H9 (cell line): ENCODE results near the gene IFNA4. TPM values are rescaled to one million over a fixed set of nuclear protein-coding genes. Genes with fewer than 3 reads are reported as not detected.
"Not testable (repeated sequence)": the region's sequence is repeated elsewhere in the genome, so short reads cannot be mapped to it uniquely, and the experiment has no call there.

Experiments used
- DNase-seq: peaks from one replicate; pipeline ENCODE4 v3.0.0-alpha.2; 2017
- H2AFZ ChIP-seq: one replicate; pipeline ENCODE4 v1.6.1; 2013; ENCODE audit warnings: mild to moderate bottlenecking, low read length, control low read depth, moderate library complexity
- H2AK5ac ChIP-seq: 2 replicates; pipeline ENCODE4 v1.6.1; 2013; ENCODE audit warnings: low read length, control low read depth, mixed read lengths; ENCODE audit not compliant: insufficient read length
- H2BK120ac ChIP-seq: one replicate; pipeline ENCODE4 v1.6.1; 2013; ENCODE audit warnings: low read depth, mild to moderate bottlenecking, low read length, control low read depth, inconsistent platforms; ENCODE audit not compliant: poor library complexity, severe bottlenecking
- H2BK12ac ChIP-seq: 2 replicates; pipeline ENCODE4 v1.6.1; 2013; ENCODE audit warnings: low read length, control low read depth, mixed read lengths, low read depth; ENCODE audit not compliant: insufficient read length
- H2BK15ac ChIP-seq: 2 replicates; pipeline ENCODE4 v1.6.1; 2013; ENCODE audit warnings: low read depth, low read length, control low read depth
- H2BK20ac ChIP-seq: one replicate; pipeline ENCODE4 v1.6.1; 2013; ENCODE audit warnings: low read depth, mild to moderate bottlenecking, low read length, control low read depth, inconsistent platforms; ENCODE audit not compliant: poor library complexity, severe bottlenecking
- H2BK5ac ChIP-seq: 2 replicates; pipeline ENCODE4 v1.6.1; 2013; ENCODE audit warnings: low read length, control low read depth, mixed read lengths; ENCODE audit not compliant: insufficient read length
- H3K14ac ChIP-seq: 2 replicates; pipeline ENCODE4 v1.6.1; 2013; ENCODE audit warnings: low read length, control low read depth; ENCODE audit not compliant: insufficient read depth
- H3K18ac ChIP-seq: 2 replicates; pipeline ENCODE4 v1.6.1; 2013; ENCODE audit warnings: low read depth, mild to moderate bottlenecking, mixed read lengths, low read length, control low read depth; ENCODE audit not compliant: insufficient read length
- H3K23ac ChIP-seq: 2 replicates; pipeline ENCODE4 v1.6.1; 2013; ENCODE audit warnings: low read length, control low read depth, mixed read lengths, low read depth; ENCODE audit not compliant: insufficient read length
- H3K23me2 ChIP-seq: 2 replicates; pipeline ENCODE4 v1.6.1; 2013; ENCODE audit warnings: low read depth, mild to moderate bottlenecking, mixed read lengths, low read length, control low read depth; ENCODE audit not compliant: insufficient read length, poor library complexity, severe bottlenecking
- H3K27ac ChIP-seq: 2 replicates; pipeline ENCODE4 v1.5.1; 2013; ENCODE audit warnings: low read length, control low read depth, mixed read lengths, low read depth; ENCODE audit not compliant: insufficient read length
- H3K27me3 ChIP-seq: 2 replicates; pipeline ENCODE4 v1.6.1; 2013; ENCODE audit warnings: low read length, control low read depth, inconsistent platforms; ENCODE audit not compliant: insufficient read depth
- H3K4ac ChIP-seq: 2 replicates; pipeline ENCODE4 v1.6.1; 2013; ENCODE audit warnings: low read depth, mild to moderate bottlenecking, control low read depth, inconsistent platforms, low read length, moderate library complexity
- H3K4me1 ChIP-seq: 2 replicates; pipeline ENCODE4 v1.6.1; 2013; ENCODE audit warnings: low read length, control low read depth, inconsistent platforms; ENCODE audit not compliant: insufficient read depth
- H3K4me2 ChIP-seq: 2 replicates; pipeline ENCODE4 v1.6.1; 2013; ENCODE audit warnings: low read length, control low read depth, mixed read lengths; ENCODE audit not compliant: insufficient read length, insufficient read depth
- H3K56ac ChIP-seq: 2 replicates; pipeline ENCODE4 v1.6.1; 2013; ENCODE audit warnings: low read depth, mild to moderate bottlenecking, mixed read lengths, low read length, control low read depth; ENCODE audit not compliant: insufficient read length
- H3K79me1 ChIP-seq: 2 replicates; pipeline ENCODE4 v1.6.1; 2013; ENCODE audit warnings: low read depth, mild to moderate bottlenecking, moderate library complexity, low read length, control low read depth, inconsistent platforms; ENCODE audit not compliant: insufficient read depth, poor library complexity, severe bottlenecking
- H3K79me2 ChIP-seq: 2 replicates; pipeline ENCODE4 v1.6.1; 2013; ENCODE audit warnings: low read length, control low read depth, inconsistent platforms; ENCODE audit not compliant: insufficient read depth
- H3K9ac ChIP-seq: 2 replicates; pipeline ENCODE4 v1.6.1; 2013; ENCODE audit warnings: low read length, control low read depth, mixed read lengths; ENCODE audit not compliant: insufficient read length; ENCODE audit errors: extremely low read depth
- H3K9me3 ChIP-seq: one replicate; pipeline ENCODE4 v1.6.1; 2013; ENCODE audit warnings: low read depth, low read length, inconsistent platforms; ENCODE audit not compliant: control insufficient read depth
- H3T11ph ChIP-seq: one replicate; pipeline ENCODE4 v1.6.1; 2013; ENCODE audit warnings: mild to moderate bottlenecking, low read length, control low read depth, inconsistent platforms
- H4K20me1 ChIP-seq: one replicate; pipeline ENCODE4 v1.6.1; 2013; ENCODE audit not compliant: control insufficient read depth, insufficient read length, insufficient read depth
- H4K5ac ChIP-seq: 2 replicates; pipeline ENCODE4 v1.6.1; 2013; ENCODE audit warnings: low read depth, mild to moderate bottlenecking, mixed read lengths, low read length, control low read depth; ENCODE audit not compliant: insufficient read length
- H4K8ac ChIP-seq: replicated peaks from 2 replicates; pipeline ENCODE4 v1.6.1; 2013; ENCODE audit warnings: low read length, control low read depth, mixed read lengths, low read depth; ENCODE audit not compliant: insufficient read length
- H4K91ac ChIP-seq: 2 replicates; pipeline ENCODE4 v1.6.1; 2013; ENCODE audit warnings: low read depth, mild to moderate bottlenecking, moderate library complexity, mixed read lengths, low read length, control low read depth; ENCODE audit not compliant: insufficient read length
- H3K27ac Mint-ChIP-seq, 3 experiments: 2 replicates in 2 of 3; 3 replicates in 1 of 3; pipeline ENCODE4 v1.8.0; 2020 to 2021; ENCODE audit warnings: mixed read lengths in 3 of 3, mild to moderate bottlenecking in 1 of 3, moderate library complexity in 1 of 3
- H3K27me3 Mint-ChIP-seq: 2 replicates; pipeline ENCODE4 v1.8.0; 2021; ENCODE audit warnings: low read depth, mild to moderate bottlenecking, moderate library complexity, mixed read lengths
- H3K36me3 Mint-ChIP-seq, 3 experiments: 2 replicates in 2 of 3; 3 replicates in 1 of 3; pipeline ENCODE4 v1.8.0; 2020 to 2021; ENCODE audit warnings: low read depth in 3 of 3, mixed read lengths in 3 of 3; ENCODE audit not compliant: insufficient read depth in 1 of 3
- H3K4me1 Mint-ChIP-seq, 2 experiments: 2 replicates each; pipeline ENCODE4 v1.8.0; 2020; ENCODE audit warnings: mixed read lengths in 2 of 2
- H3K4me3 Mint-ChIP-seq, 2 experiments: 2 replicates in 1 of 2; 3 replicates in 1 of 2; pipeline ENCODE4 v1.8.0; 2020 to 2021; ENCODE audit warnings: mild to moderate bottlenecking in 2 of 2, mixed read lengths in 2 of 2, moderate library complexity in 1 of 2
- H3K9me3 Mint-ChIP-seq, 2 experiments: 2 replicates in 1 of 2; 3 replicates in 1 of 2; pipeline ENCODE4 v1.8.0; 2020; ENCODE audit warnings: mild to moderate bottlenecking in 2 of 2, mixed read lengths in 2 of 2, moderate library complexity in 1 of 2
- WGBS: extraction: QIAGEN DNeasy Blood & Tissue Kit; methylation state at CpG from one replicate; pipeline ENCODE4 v1.1.7; 2013; ENCODE audit warnings: missing lambda C conversion rate, low lambda C conversion rate, mixed read lengths; ENCODE audit not compliant: insufficient read length; ENCODE audit errors: extremely low coverage; 5-methylcytosine and 5-hydroxymethylcytosine counted together
- long read RNA-seq: library from polyadenylated mRNA; unstranded; transcript quantifications from one replicate; pipeline ENCODE4 v2.0.0, GENCODE V29; 2020
- total RNA-seq: library from RNA; stranded (reverse); gene quantifications from 2 replicates; pipeline ENCODE4 v1.2.1, GENCODE V29; 2021

IFNA4 gene
- not detected in 2 replicates for total RNA-seq
- long read RNA-seq, result 0 reads

DNA sequence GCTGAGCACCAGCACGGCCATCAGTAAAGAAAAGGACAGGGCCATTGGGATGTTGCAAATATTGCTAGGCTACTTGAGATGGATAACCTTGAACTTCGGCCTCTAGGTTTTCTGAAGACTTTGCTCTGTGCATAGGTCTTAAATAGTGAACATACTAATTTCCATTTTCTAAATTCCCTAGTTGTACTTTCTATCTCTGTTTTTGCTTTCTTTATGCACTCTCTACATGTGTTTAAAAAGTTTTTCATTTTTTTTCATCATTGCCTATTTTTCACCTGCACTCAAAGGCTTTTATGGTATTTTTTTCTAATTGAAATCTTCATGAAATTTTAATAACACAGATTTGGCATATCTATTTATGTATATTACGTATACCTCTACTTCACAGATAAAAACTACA is at the start of gene IFNA4:
Gene IFNA4, minus strand, starts transcription at position 101 of the 400 bp plus-strand sequence. Its CDS starts 56 bp downstream, at position 45.
- not testable (repeated sequence) for H3K9me3 ChIP-seq, H2BK120ac ChIP-seq, H3K23ac ChIP-seq, H3K23me2 ChIP-seq, H3K4me2 ChIP-seq, H4K20me1 ChIP-seq, H3K79me2 ChIP-seq, H2AK5ac ChIP-seq, H3K9me3 Mint-ChIP-seq, DNase-seq, H3K79me1 ChIP-seq, H4K5ac ChIP-seq, H3K14ac ChIP-seq, H3K27me3 Mint-ChIP-seq, H4K91ac ChIP-seq, H4K8ac ChIP-seq, H3K9ac ChIP-seq, H3K4ac ChIP-seq, H2BK20ac ChIP-seq, H3K4me3 Mint-ChIP-seq, H2BK12ac ChIP-seq, H3T11ph ChIP-seq, H3K27me3 ChIP-seq, H3K4me1 Mint-ChIP-seq, H3K27ac Mint-ChIP-seq, H3K56ac ChIP-seq, H3K18ac ChIP-seq, H3K36me3 Mint-ChIP-seq, H3K4me1 ChIP-seq, H3K27ac ChIP-seq, H2AFZ ChIP-seq, H2BK15ac ChIP-seq, H2BK5ac ChIP-seq
- no CpG with 5 or more reads among the region's 3 CpGs for WGBS

DNA sequence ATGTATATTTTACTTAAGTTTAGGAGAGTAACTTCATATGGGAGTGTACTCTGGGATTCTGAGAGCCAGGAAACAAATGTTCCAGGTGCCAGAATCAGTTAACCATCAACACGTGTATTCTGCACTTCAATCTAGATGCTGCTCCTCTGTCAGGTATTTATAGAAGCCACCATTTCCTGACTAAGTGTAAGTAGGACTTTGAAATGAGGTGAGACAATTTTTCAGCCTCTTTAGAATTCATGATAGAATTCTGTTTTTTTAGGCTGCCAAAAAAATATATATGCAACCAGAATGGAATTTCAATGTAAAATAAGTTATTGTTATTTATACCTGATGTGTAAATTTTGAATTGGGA is 49.0 kb upstream of the IFNA4 start:
- not testable (repeated sequence) for H2BK12ac ChIP-seq, H3K23me2 ChIP-seq, H3K4me1 ChIP-seq, H3K79me1 ChIP-seq, H4K8ac ChIP-seq, H2AK5ac ChIP-seq, H3T11ph ChIP-seq, H2BK120ac ChIP-seq, H3K56ac ChIP-seq, H2BK5ac ChIP-seq, H3K4me2 ChIP-seq, H3K9me3 Mint-ChIP-seq, H3K79me2 ChIP-seq, H3K4ac ChIP-seq, H4K5ac ChIP-seq, H3K9me3 ChIP-seq, H3K27me3 ChIP-seq, H3K23ac ChIP-seq, H4K20me1 ChIP-seq, H4K91ac ChIP-seq, H2BK20ac ChIP-seq, H2AFZ ChIP-seq, H3K27ac Mint-ChIP-seq, H3K27ac ChIP-seq, H3K4me3 Mint-ChIP-seq, DNase-seq, H3K36me3 Mint-ChIP-seq, H2BK15ac ChIP-seq, H3K14ac ChIP-seq, H3K9ac ChIP-seq, H3K4me1 Mint-ChIP-seq, H3K18ac ChIP-seq
- H3K27me3 Mint-ChIP-seq, result peaks cover 24% of the 10 kb centered on the region
- WGBS, result no CpG with 5 or more reads among the region's 1 CpG
